Panc1 (cell line): ENCODE results near the gene KYNU. TPM values are rescaled to one million over a fixed set of nuclear protein-coding genes. Genes with fewer than 3 reads are reported as not detected.

Source experiments
- ATAC-seq: fragments of 200-7000 bp; cut with Tn5 transposase; 2 replicates; pipeline ENCODE4 v1.9.1; 2020; ENCODE audit warnings: mild to moderate bottlenecking, moderate library complexity
- BruUV-seq: library from RNA; stranded (reverse); fragments of 400-500 nt; replicated peaks from 2 replicates; lab custom pipeline; 2021; lab: Mats Ljungman, UMichigan
- CTCF ChIA-PET: fragments of 300-600 bp; sonication (Branson Sonifier 250); formaldehyde crosslinking; loops from one replicate; lab custom pipeline; 2022; ENCODE audit warnings: antibody characterized with exemption; lab: Charles Lee
- POLR2A ChIA-PET: fragments of 300-600 bp; sonication (Branson Sonifier 250); formaldehyde crosslinking; loops from one replicate; lab custom pipeline; 2022; ENCODE audit warnings: antibody characterized with exemption; lab: Charles Lee
- DNase-seq: peaks from one replicate; pipeline ENCODE4 v3.0.0-alpha.2; 2010; ENCODE audit warnings: low read depth, low spot score
- H3K27ac ChIP-seq: 2 replicates; pipeline ENCODE4 v1.5.1; 2011; ENCODE audit warnings: mild to moderate bottlenecking, low read length, inconsistent platforms
- H3K27me3 ChIP-seq: fragments of 200-500 bp; sonication (Bioruptor generic); 2 replicates; pipeline ENCODE4 v1.6.0; 2014; ENCODE audit warnings: low read length, inconsistent platforms; ENCODE audit not compliant: control insufficient read depth, insufficient read depth
- H3K36me3 ChIP-seq: fragments of 200-500 bp; sonication (Bioruptor generic); 2 replicates; pipeline ENCODE4 v1.5.1; 2014; ENCODE audit warnings: inconsistent platforms, mild to moderate bottlenecking, low read length, moderate library complexity; ENCODE audit not compliant: control insufficient read depth, insufficient read depth
- H3K4me1 ChIP-seq: 2 replicates; pipeline ENCODE4 v1.5.1; 2011; ENCODE audit warnings: inconsistent platforms, mild to moderate bottlenecking, low read length, moderate library complexity; ENCODE audit not compliant: control insufficient read depth, insufficient read depth
- H3K4me3 ChIP-seq, 2 experiments: 2 replicates each; pipeline ENCODE4 v1.5.1; 2011 to 2012; ENCODE audit warnings: low read depth in 2 of 2, low read length in 2 of 2, mild to moderate bottlenecking in 2 of 2, inconsistent platforms in 1 of 2, moderate library complexity in 1 of 2
- H3K9me3 ChIP-seq: fragments of 200-500 bp; sonication (Bioruptor generic); 2 replicates; pipeline ENCODE4 v1.5.1; 2014; ENCODE audit warnings: low read depth, mild to moderate bottlenecking, inconsistent platforms, low read length, moderate library complexity; ENCODE audit not compliant: control insufficient read depth, insufficient read depth
- POLR2AphosphoS5 ChIP-seq: IDR thresholded peaks from 2 replicates; pipeline ENCODE4 v1.6.1; 2012; ENCODE audit warnings: mild to moderate bottlenecking, low read depth, low read length, moderate library complexity
- REST ChIP-seq, 2 experiments: IDR thresholded peaks; 2 replicates each; pipeline ENCODE4 v1.6.1; 2011 to 2012; ENCODE audit warnings: low read depth in 2 of 2, control low read depth in 1 of 2, low read length in 1 of 2, mild to moderate bottlenecking in 1 of 2, moderate library complexity in 1 of 2; ENCODE audit not compliant: insufficient read depth in 1 of 2
- SIN3A ChIP-seq: IDR thresholded peaks from 2 replicates; pipeline ENCODE4 v1.6.1; 2012; ENCODE audit warnings: low read depth, mild to moderate bottlenecking, low read length, moderate library complexity, borderline replicate concordance; ENCODE audit not compliant: insufficient read depth
- TCF7L2 ChIP-seq: IDR thresholded peaks from 2 replicates; pipeline ENCODE4 v1.6.1; 2011; ENCODE audit warnings: mild to moderate bottlenecking, low read depth, low read length, inconsistent platforms
- in situ Hi-C: cut with HindIII; loops from 2 replicates; pipeline ENCODE4 v1.10.0; 2016; ENCODE audit warnings: low sequenced_read_pairs, low pct_unique_long_range_greater_than_20kb
- intact Hi-C: fragments of 100-400 bp; cut with micrococcal nuclease; formaldehyde crosslinking; loops from one replicate; pipeline ENCODE4 v1.10.0; 2022; ENCODE audit not compliant: unreplicated experiment
- total RNA-seq: library from RNA; stranded (reverse); gene quantifications from one replicate; pipeline ENCODE4 v1.2.1, GENCODE V29; 2021; ENCODE audit not compliant: unreplicated experiment
- TF ChIP-seq, protein P1 (sequence below): fragments of 450-650 bp; IDR thresholded peaks from 2 replicates; pipeline ENCODE4 v1.5.1; 2017; ENCODE audit warnings: mild to moderate bottlenecking

KYNU gene
- total RNA-seq, 1 experiment from 2014 or later = not detected

DNA sequence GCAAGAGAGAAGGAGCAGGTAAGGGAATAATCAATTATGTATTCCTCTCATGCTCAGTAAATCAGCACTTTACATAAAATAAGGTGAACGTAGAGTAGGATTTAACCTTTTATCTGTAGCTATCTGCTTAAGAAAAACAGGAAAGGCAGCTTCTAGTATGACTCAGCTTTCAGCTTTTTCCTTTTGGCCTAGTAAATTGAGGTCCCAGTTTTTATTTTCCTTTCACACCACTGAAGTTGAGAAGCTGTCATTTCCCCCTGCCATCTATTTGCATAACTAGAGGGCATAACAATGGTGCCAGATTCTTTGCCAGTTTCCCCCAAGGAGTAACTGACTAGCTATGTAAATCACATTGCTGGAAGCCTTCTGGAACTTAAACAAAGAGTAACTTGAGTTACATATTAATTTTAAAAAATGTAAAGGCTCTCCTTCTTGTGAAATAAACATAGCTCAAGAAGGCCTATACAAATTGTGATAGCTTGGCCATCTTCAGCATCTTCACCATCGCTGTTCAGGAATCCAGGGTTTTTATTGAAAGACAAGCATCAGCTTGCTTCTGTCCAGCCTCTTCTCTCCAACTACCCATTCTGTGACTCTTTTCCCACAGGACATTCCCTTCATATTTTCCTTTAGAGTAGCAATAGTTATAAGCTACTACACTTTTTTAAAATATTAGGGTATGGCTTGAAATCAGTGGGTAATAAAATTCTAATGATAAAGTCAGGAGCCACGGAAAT is 97.0 kb downstream of the KYNU start:
- in situ Hi-C loops = no loop called here
- H3K4me1 ChIP-seq = no peaks in the 10 kb centered on the region
- no peaks in the 10 kb centered on the region for H3K27me3 ChIP-seq
- TF ChIP-seq REST (IDR thresholded peaks at IDR 0.05; ENCODE audit: insufficient read depth in 1 of 2, low read depth in 2 of 2, low read length in 1 of 2) = no peak
- TF ChIP-seq, protein P1, sequence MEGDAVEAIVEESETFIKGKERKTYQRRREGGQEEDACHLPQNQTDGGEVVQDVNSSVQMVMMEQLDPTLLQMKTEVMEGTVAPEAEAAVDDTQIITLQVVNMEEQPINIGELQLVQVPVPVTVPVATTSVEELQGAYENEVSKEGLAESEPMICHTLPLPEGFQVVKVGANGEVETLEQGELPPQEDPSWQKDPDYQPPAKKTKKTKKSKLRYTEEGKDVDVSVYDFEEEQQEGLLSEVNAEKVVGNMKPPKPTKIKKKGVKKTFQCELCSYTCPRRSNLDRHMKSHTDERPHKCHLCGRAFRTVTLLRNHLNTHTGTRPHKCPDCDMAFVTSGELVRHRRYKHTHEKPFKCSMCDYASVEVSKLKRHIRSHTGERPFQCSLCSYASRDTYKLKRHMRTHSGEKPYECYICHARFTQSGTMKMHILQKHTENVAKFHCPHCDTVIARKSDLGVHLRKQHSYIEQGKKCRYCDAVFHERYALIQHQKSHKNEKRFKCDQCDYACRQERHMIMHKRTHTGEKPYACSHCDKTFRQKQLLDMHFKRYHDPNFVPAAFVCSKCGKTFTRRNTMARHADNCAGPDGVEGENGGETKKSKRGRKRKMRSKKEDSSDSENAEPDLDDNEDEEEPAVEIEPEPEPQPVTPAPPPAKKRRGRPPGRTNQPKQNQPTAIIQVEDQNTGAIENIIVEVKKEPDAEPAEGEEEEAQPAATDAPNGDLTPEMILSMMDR = no peak
- TF ChIP-seq TCF7L2 = no peak
- no peak for TF ChIP-seq POLR2AphosphoS5
- TF ChIP-seq SIN3A = no peak
- intact Hi-C loops = no loop called here
- peak overlapping the region; percentile 4; the same call in 1 of the 2 replicates for H3K27ac ChIP-seq
- no TSS peak for BruUV-seq
- ChIA-PET CTCF (no interaction called here), POLR2A (no interaction called here)
- ATAC-seq (no peak), DNase-seq (no peak)
- no peak overlapping the region for H3K4me3 ChIP-seq
- H3K9me3 ChIP-seq = no peaks in the 10 kb centered on the region
- no peaks in the 10 kb centered on the region for H3K36me3 ChIP-seq

GRCh38 chr2:142975239-142975638 is 97.8 kb downstream of the KYNU start:
- POLR2A ChIA-PET = no interaction called here
- in situ Hi-C loops = no loop called here

More at GRCh38 chr2:142975239-142975638, 97.8 kb downstream of the KYNU start:
- Histone ChIP-seq H3K27ac (no peak overlapping the region), H3K9me3 (no peaks in the 10 kb centered on the region), H3K4me1 (no peaks in the 10 kb centered on the region), H3K4me3 (no peak overlapping the region), H3K27me3 (no peaks in the 10 kb centered on the region), H3K36me3 (no peaks in the 10 kb centered on the region)
- TF ChIP-seq SIN3A (no peak), REST (IDR thresholded peaks at IDR 0.05; ENCODE audit: insufficient read depth in 1 of 2, low read depth in 2 of 2, low read length in 1 of 2) (no peak), POLR2AphosphoS5 (no peak), TCF7L2 (no peak)
- TF ChIP-seq, protein P1 = no peak
- DNase-seq (no peak), ATAC-seq (no peak)
- CTCF ChIA-PET = no interaction called here
- no TSS peak for BruUV-seq
- intact Hi-C loops = no loop called here
